ENCODE measurements around the gene CLIC4. TPM values are rescaled to one million over a fixed set of nuclear protein-coding genes. Genes with fewer than 3 reads are reported as not detected.

CLIC4 gene
- total and polyA plus RNA-seq, 8 donors = 12.0 to 86.7 (median 24.8) TPM

GRCh38 chr1:24892188-24893153 lies 147.2 kb downstream of the CLIC4 start:
- no peak for TF ChIP-seq CTCF (IDR thresholded peaks at IDR 0.05)
- no peak for FAIRE-seq
- no peaks in the 10 kb centered on the region for H3K9me3 ChIP-seq

GRCh38 chr1:24893431-24893830 lies 148.2 kb downstream of the CLIC4 start:
- intact Hi-C loops (cut with DNase I) = no loop called here
- no peak for DNase-seq
- no peaks in the 10 kb centered on the region for H3K27me3 ChIP-seq
- no peaks in the 10 kb centered on the region for H3K36me3 ChIP-seq
- no peak overlapping the region for H3K27ac ChIP-seq
- TF ChIP-seq CTCF (IDR thresholded peaks at IDR 0.05) = no peak
- no peak for FAIRE-seq
- H3K4me1 ChIP-seq = no peaks in the 10 kb centered on the region
- no peak for ATAC-seq
- WGBS, 2 donors = 78 to 84% methylated on average over 3 of the region's 3 CpGs
- no peaks in the 10 kb centered on the region for H3K9me3 ChIP-seq
- no peak overlapping the region for H3K4me3 ChIP-seq

More at GRCh38 chr1:24892188-24893153, 147.2 kb downstream of the CLIC4 start:
- DNase-seq (peak in 1 of 6 donors; percentile 5), ATAC-seq (no peak)
- Histone ChIP-seq H3K27ac (no peak overlapping the region), H3K27me3 (no peaks in the 10 kb centered on the region), H3K4me3 (no peak overlapping the region), H3K4me1 (no peaks in the 10 kb centered on the region), H3K36me3 (no peaks in the 10 kb centered on the region)
- intact Hi-C loops (cut with DNase I) = no loop called here
- 80 to 83% methylated on average over 1 of the region's 1 CpG for WGBS, 2 donors

Other genes with a start within 250 kb of the CLIC4 start
- gene RCAN3, start 242.6 kb upstream of the CLIC4 start, total RNA-seq = 10 to 100 TPM; 11.5 to 14.2 (median 12.4) TPM
- 10 to 100 TPM in 1 of 2 donors, 1 to 10 TPM in 1; 4.0 to 11.6 TPM for gene RCAN3, start 242.6 kb upstream of the CLIC4 start, polyA plus RNA-seq
- gene NCMAP, start 189.4 kb upstream of the CLIC4 start, total RNA-seq = 10 to 100 TPM in 3 of 6 donors, 1 to 10 TPM in 3; 6.9 to 24.7 (median 11.8) TPM
- 1 to 10 TPM; 6.3 to 9.7 TPM for gene NCMAP, start 189.4 kb upstream of the CLIC4 start, polyA plus RNA-seq
- 10 to 100 TPM; 45.5 to 71.3 (median 57.3) TPM for gene SRRM1, start 102.1 kb upstream of the CLIC4 start, total RNA-seq
- gene SRRM1, start 102.1 kb upstream of the CLIC4 start, polyA plus RNA-seq = 10 to 100 TPM; 34.3 to 54.6 TPM
- gene RUNX3, start 184.8 kb downstream of the CLIC4 start, total RNA-seq = 1 to 10 TPM in 3 of 6 donors, under 1 TPM in 3; 0.32 to 3.7 (median 1.1) TPM
- under 1 TPM; 0.30 to 0.42 TPM for gene RUNX3, start 184.8 kb downstream of the CLIC4 start, polyA plus RNA-seq

Measured in pancreas (tissue), 10 donors.